Hepatocyte (in vitro differentiated cells): ENCODE data around the gene PCNX3. TPM values are rescaled to one million over a fixed set of nuclear protein-coding genes. Genes with fewer than 3 reads are reported as not detected.

Experiments used
- DNase-seq: peaks from one replicate; pipeline ENCODE4 v3.0.0-alpha.2; 2016; ENCODE audit warnings: low spot score
- H2AFZ ChIP-seq: fragments of 200-600 bp; sonication (generic); 2 replicates; pipeline ENCODE4 v1.6.0; 2016; ENCODE audit warnings: antibody characterized with exemption, mild to moderate bottlenecking
- H3K27ac ChIP-seq: fragments of 200-600 bp; sonication (generic); 2 replicates; pipeline ENCODE4 v1.5.1; 2016; ENCODE audit warnings: mild to moderate bottlenecking
- H3K27me3 ChIP-seq: fragments of 200-600 bp; sonication (generic); 2 replicates; pipeline ENCODE4 v1.6.1; 2016
- H3K36me3 ChIP-seq: fragments of 200-600 bp; sonication (generic); replicated peaks from 2 replicates; pipeline ENCODE4 v1.5.1; 2016; ENCODE audit warnings: low read depth; ENCODE audit not compliant: insufficient read depth
- H3K4me1 ChIP-seq: fragments of 200-600 bp; sonication (generic); 2 replicates; pipeline ENCODE4 v1.5.1; 2016; ENCODE audit warnings: mild to moderate bottlenecking, moderate library complexity; ENCODE audit not compliant: insufficient read depth
- H3K4me2 ChIP-seq: fragments of 200-600 bp; sonication (generic); 2 replicates; pipeline ENCODE4 v1.6.0; 2016
- H3K4me3 ChIP-seq: fragments of 200-600 bp; sonication (generic); 2 replicates; pipeline ENCODE4 v1.5.1; 2016; ENCODE audit warnings: mild to moderate bottlenecking
- H3K79me2 ChIP-seq: fragments of 200-600 bp; sonication (generic); 2 replicates; pipeline ENCODE4 v1.6.0; 2017; ENCODE audit warnings: mild to moderate bottlenecking
- H3K9me2 ChIP-seq: fragments of 200-600 bp; sonication (generic); replicated peaks from 2 replicates; pipeline ENCODE4 v1.6.0; 2017; ENCODE audit warnings: mild to moderate bottlenecking; ENCODE audit not compliant: insufficient read depth
- H3K9me3 ChIP-seq: fragments of 200-600 bp; sonication (generic); 2 replicates; pipeline ENCODE4 v1.5.1; 2016; ENCODE audit warnings: low read depth, mild to moderate bottlenecking
- H4K20me1 ChIP-seq: fragments of 200-600 bp; sonication (generic); 2 replicates; pipeline ENCODE4 v1.6.0; 2016; ENCODE audit warnings: mild to moderate bottlenecking; ENCODE audit not compliant: insufficient read depth, poor library complexity, severe bottlenecking
- CTCF ChIP-seq: fragments of 200-600 bp; sonication (generic); IDR thresholded peaks from 2 replicates; pipeline ENCODE4 v1.5.1; 2016; ENCODE audit warnings: antibody characterized with exemption, mild to moderate bottlenecking; ENCODE audit not compliant: poor library complexity
- EZH2 ChIP-seq: fragments of 200-600 bp; sonication (generic); IDR thresholded peaks from 2 replicates; pipeline ENCODE4 v1.6.1; 2016; ENCODE audit warnings: antibody characterized with exemption, mild to moderate bottlenecking, borderline replicate concordance
- EZH2phosphoT487 ChIP-seq: fragments of 200-600 bp; sonication (generic); IDR thresholded peaks from one replicate; pipeline ENCODE4 v1.6.1; 2018; ENCODE audit warnings: antibody characterized with exemption, mild to moderate bottlenecking, low read depth, moderate library complexity; ENCODE audit not compliant: unreplicated experiment, severe bottlenecking
- WGBS: methylation state at CpG from one replicate; pipeline ENCODE4 v1.1.6; 2016; ENCODE audit warnings: low lambda C conversion rate; ENCODE audit errors: missing lambda C conversion rate; 5-methylcytosine and 5-hydroxymethylcytosine counted together
- polyA plus RNA-seq: library from polyadenylated mRNA; unstranded; fragments of >200 nt; fragmentation: Nextera tagmentation; extraction: Ambion mirVana; gene quantifications from 2 replicates; pipeline ENCODE4 v1.2.1, GENCODE V29; 2016
- total RNA-seq: library from RNA; depleted of rRNA; stranded (reverse); fragments of >200 nt; gene quantifications from 2 replicates; pipeline ENCODE4 v1.2.3, GENCODE V29; 2014

Gene PCNX3
- total and polyA plus RNA-seq, 2 experiments from 2014 or later: 20.0 to 27.4 TPM

- Histone ChIP-seq H3K36me3 (no peaks in the 10 kb centered on the region), H3K4me2 (no peak overlapping the region), H2AFZ (no peak overlapping the region)
Observed at GRCh38 chr11:65595131-65595530, 20.4 kb upstream of the PCNX3 start.

GRCh38 chr11:65595543-65596281 is 19.9 kb upstream of the PCNX3 start, which contains the start of gene KCNK7:
Gene KCNK7 (minus strand): TSS chr11:65595800. CDS start chr11:65595772, 28 bp downstream.
- no peak for TF ChIP-seq CTCF
- TF ChIP-seq EZH2: no peak
- no peak for TF ChIP-seq EZH2phosphoT487
- H3K27ac ChIP-seq: no peak within 1 kb of the TSS

More at GRCh38 chr11:65595131-65595530, 20.4 kb upstream of the PCNX3 start:
- Histone ChIP-seq H3K9me3 (no peaks in the 10 kb centered on the region), H3K9me2 (no peaks in the 10 kb centered on the region), H3K27me3 (no peaks in the 10 kb centered on the region), H3K79me2 (no peaks in the 10 kb centered on the region), H3K27ac (no peak overlapping the region), H3K4me1 (peaks cover 13% of the 10 kb centered on the region), H3K4me3 (no peak overlapping the region), H4K20me1 (no peaks in the 10 kb centered on the region)
- no peak for DNase-seq
- TF ChIP-seq EZH2 (no peak), CTCF (no peak), EZH2phosphoT487 (no peak)
- WGBS: 93% methylated on average over 3 of the region's 3 CpGs

GRCh38 chr11:65596520-65596919 is 19.1 kb upstream of the PCNX3 start:
- no peak overlapping the region for H2AFZ ChIP-seq
- no peaks in the 10 kb centered on the region for H3K27me3 ChIP-seq
- peaks cover 13% of the 10 kb centered on the region for H3K4me1 ChIP-seq
- no peak overlapping the region for H3K27ac ChIP-seq
- H3K4me2 ChIP-seq: no peak overlapping the region
- no peak for TF ChIP-seq EZH2
- TF ChIP-seq CTCF: no peak
- no peaks in the 10 kb centered on the region for H3K79me2 ChIP-seq
- H3K36me3 ChIP-seq: no peaks in the 10 kb centered on the region
- DNase-seq: no peak
- H3K9me3 ChIP-seq: no peaks in the 10 kb centered on the region
- 86% methylated on average over 5 of the region's 6 CpGs for WGBS
- H3K4me3 ChIP-seq: no peak overlapping the region
- H4K20me1 ChIP-seq: no peaks in the 10 kb centered on the region
- H3K9me2 ChIP-seq: no peaks in the 10 kb centered on the region

More at GRCh38 chr11:65595543-65596281, 19.9 kb upstream of the PCNX3 start, which contains the start of gene KCNK7:
- Histone ChIP-seq H4K20me1 (no peaks in the 10 kb centered on the region), H3K4me1 (peaks cover 13% of the 10 kb centered on the region), H3K9me2 (no peaks in the 10 kb centered on the region), H3K79me2 (no peaks in the 10 kb centered on the region), H3K36me3 (no peaks in the 10 kb centered on the region), H2AFZ (no peak within 1 kb of the TSS), H3K9me3 (no peaks in the 10 kb centered on the region), H3K4me2 (no peak within 1 kb of the TSS), H3K4me3 (no peak within 1 kb of the TSS), H3K27me3 (no peaks in the 10 kb centered on the region)
- 70% methylated on average over 11 of the region's 12 CpGs for WGBS
- DNase-seq: no peak
